H1 (cell line): ENCODE measurements around the gene RRP9. TPM values are rescaled to one million over a fixed set of nuclear protein-coding genes. Genes with fewer than 3 reads are reported as not detected.

Source experiments
- CTCF ChIA-PET: fragments of 300-600 bp; sonication (Branson Sonifier 250); formaldehyde crosslinking; loops from one replicate; lab custom pipeline; 2021; ENCODE audit not compliant: partially characterized antibody; lab: Charles Lee
- POLR2A ChIA-PET: fragments of 300-600 bp; sonication (Branson Sonifier 250); formaldehyde crosslinking; loops from one replicate; lab custom pipeline; 2021; ENCODE audit warnings: inconsistent platforms; ENCODE audit not compliant: partially characterized antibody; lab: Charles Lee
- DNase-seq, 2 experiments: peaks; one replicate each; pipeline versions ENCODE4 v3.0.0 to v3.0.0-alpha.2; 2010 to 2022; ENCODE audit warnings: low spot score in 2 of 2, low read depth in 1 of 2, mixed read lengths in 1 of 2
- FAIRE-seq: peaks from 2 replicates; lab custom pipeline; 2011; peaks lifted over from hg19 to GRCh38; lab: Jason Lieb, UNC
- H2AFZ ChIP-seq: 2 replicates; pipeline ENCODE4 v1.8.1; 2012; ENCODE audit warnings: low read length, inconsistent platforms
- H2AK5ac ChIP-seq: 2 replicates; pipeline ENCODE4 v1.6.1; 2013; ENCODE audit warnings: low read depth, low read length
- H2BK120ac ChIP-seq: replicated peaks from 2 replicates; pipeline ENCODE3; 2013; ENCODE audit warnings: low read depth, low read length, inconsistent platforms
- H2BK12ac ChIP-seq: 2 replicates; pipeline ENCODE4 v1.6.1; 2013; ENCODE audit warnings: low read depth, low read length
- H2BK15ac ChIP-seq: 2 replicates; pipeline ENCODE4 v1.6.1; 2013; ENCODE audit warnings: low read length
- H2BK20ac ChIP-seq: 2 replicates; pipeline ENCODE4 v1.6.1; 2013; ENCODE audit warnings: low read length
- H2BK5ac ChIP-seq: 2 replicates; pipeline ENCODE4 v1.6.1; 2013; ENCODE audit warnings: low read depth, low read length
- H3K14ac ChIP-seq: 2 replicates; pipeline ENCODE4 v1.6.1; 2013; ENCODE audit warnings: inconsistent platforms; ENCODE audit not compliant: insufficient read length
- H3K18ac ChIP-seq: 2 replicates; pipeline ENCODE4 v1.6.1; 2013; ENCODE audit warnings: low read length; ENCODE audit errors: extremely low read depth
- H3K23ac ChIP-seq: 2 replicates; pipeline ENCODE4 v1.6.1; 2013; ENCODE audit warnings: inconsistent platforms; ENCODE audit not compliant: insufficient read length
- H3K23me2 ChIP-seq: 2 replicates; pipeline ENCODE4 v1.6.1; 2013; ENCODE audit warnings: low read depth, low read length
- H3K27ac ChIP-seq: 2 replicates; pipeline ENCODE4 v1.6.1; 2011; ENCODE audit warnings: low read depth, low read length, inconsistent platforms
- H3K27me3 ChIP-seq, 4 experiments: replicated peaks in 1 of 4; 1 replicate in 1 of 4; 2 replicates in 3 of 4; pipeline versions ENCODE4 v1.6.1 to v1.8.1; 2011 to 2013; ENCODE audit warnings: low read length in 3 of 4, mild to moderate bottlenecking in 3 of 4, inconsistent platforms in 2 of 4, mixed read lengths in 2 of 4, moderate library complexity in 1 of 4; ENCODE audit not compliant: control insufficient read depth in 3 of 4, insufficient read depth in 3 of 4; ENCODE audit errors: extremely low read depth in 1 of 4
- H3K36me3 ChIP-seq, 4 experiments: 2 replicates each; pipeline versions ENCODE4 v1.6.1 to v1.8.1; 2011 to 2013; ENCODE audit warnings: mild to moderate bottlenecking in 4 of 4, low read length in 3 of 4, moderate library complexity in 2 of 4, control low read depth in 1 of 4, inconsistent platforms in 1 of 4; ENCODE audit not compliant: insufficient read depth in 4 of 4, control insufficient read depth in 2 of 4
- H3K4ac ChIP-seq: replicated peaks from 2 replicates; pipeline ENCODE3; 2013; ENCODE audit warnings: low read length, low read depth, mixed read lengths, inconsistent platforms; ENCODE audit not compliant: insufficient read length
- H3K4me1 ChIP-seq, 4 experiments: replicated peaks in 1 of 4; 1 replicate in 1 of 4; 2 replicates in 3 of 4; pipeline versions ENCODE4 v1.6.1 to v1.8.1; 2011 to 2013; ENCODE audit warnings: low read length in 3 of 4, inconsistent platforms in 2 of 4, mixed read lengths in 1 of 4; ENCODE audit not compliant: insufficient read depth in 4 of 4, control insufficient read depth in 3 of 4
- H3K4me2 ChIP-seq, 2 experiments: 2 replicates each; pipeline versions ENCODE4 v1.6.1 to v1.8.1; 2011 to 2013; ENCODE audit warnings: low read depth in 2 of 2, low read length in 2 of 2, control low read depth in 1 of 2, inconsistent platforms in 1 of 2, mild to moderate bottlenecking in 1 of 2; ENCODE audit not compliant: insufficient read depth in 1 of 2
- H3K4me3 ChIP-seq, 4 experiments: fragments of 200-600, 300-600 bp in 1 of 4; sonication (generic), shearing (Covaris generic), sonication (Bioruptor Twin) in 1 of 4; 2 replicates each; pipeline versions ENCODE4 v1.5.1 to v1.8.1; 2011 to 2016; ENCODE audit warnings: low read length in 4 of 4, low read depth in 3 of 4, control low read depth in 2 of 4, inconsistent platforms in 2 of 4, mild to moderate bottlenecking in 2 of 4, mixed read lengths in 1 of 4, moderate library complexity in 1 of 4; ENCODE audit not compliant: insufficient read depth in 2 of 4; ENCODE audit errors: extremely low read depth in 1 of 4
- H3K56ac ChIP-seq: replicated peaks from 2 replicates; pipeline ENCODE3; 2013; ENCODE audit warnings: low read depth, mild to moderate bottlenecking, mixed read lengths, low read length, inconsistent platforms; ENCODE audit not compliant: insufficient read length
- H3K79me1 ChIP-seq: 2 replicates; pipeline ENCODE4 v1.6.1; 2013; ENCODE audit warnings: low read depth, low read length, control low read depth
- H3K79me2 ChIP-seq, 2 experiments: 2 replicates each; pipeline versions ENCODE4 v1.6.1 to v1.8.1; 2012 to 2013; ENCODE audit warnings: low read length in 2 of 2, mild to moderate bottlenecking in 2 of 2, inconsistent platforms in 1 of 2; ENCODE audit not compliant: insufficient read depth in 2 of 2, control insufficient read depth in 1 of 2
- H3K9ac ChIP-seq, 4 experiments: replicated peaks in 1 of 4; 1 replicate in 1 of 4; 2 replicates in 3 of 4; pipeline versions ENCODE4 v1.6.1 to v1.8.1; 2011 to 2013; ENCODE audit warnings: low read depth in 3 of 4, low read length in 3 of 4, control low read depth in 2 of 4, mild to moderate bottlenecking in 2 of 4, moderate library complexity in 2 of 4, inconsistent platforms in 1 of 4; ENCODE audit errors: extremely low read depth in 1 of 4
- H3K9me3 ChIP-seq, 2 experiments: 2 replicates each; pipeline versions ENCODE4 v1.6.1 to v1.8.1; 2012 to 2013; ENCODE audit warnings: mild to moderate bottlenecking in 2 of 2, moderate library complexity in 2 of 2, control low read depth in 1 of 2, inconsistent platforms in 1 of 2, low read depth in 1 of 2, low read length in 1 of 2, mixed read lengths in 1 of 2; ENCODE audit not compliant: insufficient read depth in 2 of 2
- H4K20me1 ChIP-seq, 2 experiments: replicated peaks in 1 of 2; 2 replicates each; pipeline versions ENCODE3 to v1.8.1; 2011 to 2013; ENCODE audit warnings: inconsistent platforms in 2 of 2, low read length in 2 of 2, mild to moderate bottlenecking in 1 of 2; ENCODE audit not compliant: insufficient read depth in 2 of 2, control insufficient read depth in 1 of 2
- H4K5ac ChIP-seq: 2 replicates; pipeline ENCODE4 v1.6.1; 2013; ENCODE audit warnings: low read length, low read depth, mixed read lengths, inconsistent platforms; ENCODE audit not compliant: insufficient read length
- H4K8ac ChIP-seq: 2 replicates; pipeline ENCODE4 v1.8.0; 2013; ENCODE audit warnings: mild to moderate bottlenecking, moderate library complexity, low read length, inconsistent platforms; ENCODE audit not compliant: insufficient read depth; ENCODE audit errors: extremely low read depth
- H4K91ac ChIP-seq: replicated peaks from 2 replicates; pipeline ENCODE3; 2013; ENCODE audit warnings: low read length, mixed read lengths, inconsistent platforms; ENCODE audit not compliant: insufficient read length
- HDAC6 ChIP-seq: IDR thresholded peaks from one replicate; pipeline ENCODE4 v1.7.1; 2012; ENCODE audit warnings: low read depth, mild to moderate bottlenecking, inconsistent platforms, low read length, moderate library complexity
- JUN ChIP-seq: IDR thresholded peaks from 2 replicates; pipeline ENCODE4 v1.6.1; 2011; ENCODE audit warnings: low read depth, mild to moderate bottlenecking, improper control_type of control experiment, low read length
- JUND ChIP-seq: IDR thresholded peaks from 2 replicates; pipeline ENCODE4 v1.6.1; 2011; ENCODE audit warnings: mild to moderate bottlenecking, improper control_type of control experiment, low read length
- KDM1A ChIP-seq: fragments of 200-600, 300-600 bp; sonication (generic); IDR thresholded peaks from 2 replicates; pipeline ENCODE4 v1.7.1; 2016; ENCODE audit warnings: mild to moderate bottlenecking, low read length, borderline replicate concordance
- KDM5A ChIP-seq: fragments of 200-600 bp; IDR thresholded peaks from 2 replicates; pipeline ENCODE4 v1.7.1; 2012; ENCODE audit warnings: mild to moderate bottlenecking, low read length, inconsistent platforms, mixed read lengths
- NRF1 ChIP-seq: IDR thresholded peaks from 2 replicates; pipeline ENCODE4 v1.6.1; 2011; ENCODE audit warnings: mild to moderate bottlenecking, low read depth, low read length, improper control_type of control experiment
- RFX5 ChIP-seq: IDR thresholded peaks from 2 replicates; pipeline ENCODE4 v1.6.1; 2011; ENCODE audit warnings: low read depth, low read length, improper control_type of control experiment, borderline replicate concordance
- SP1 ChIP-seq: IDR thresholded peaks from 2 replicates; pipeline ENCODE4 v1.6.1; 2011; ENCODE audit warnings: low read depth, low read length
- SP4 ChIP-seq: IDR thresholded peaks from 2 replicates; pipeline ENCODE4 v1.6.1; 2012; ENCODE audit warnings: low read length, inconsistent platforms
- TAF7 ChIP-seq: optimal IDR thresholded peaks from 2 replicates; pipeline ENCODE3; 2011; ENCODE audit warnings: low read depth, mild to moderate bottlenecking, inconsistent platforms, low read length, moderate library complexity, borderline replicate concordance
- WGBS, 2 experiments: shearing (Covaris generic) in 1 of 2; methylation state at CpG; one replicate each; pipeline versions ENCODE4 v1.1.6 to v1.1.7; 2013 to 2015; ENCODE audit warnings: low lambda C conversion rate in 2 of 2, mixed read lengths in 2 of 2, inconsistent platforms in 1 of 2, low coverage in 1 of 2, missing lambda C conversion rate in 1 of 2; ENCODE audit not compliant: insufficient replicate concordance in 2 of 2, insufficient coverage in 1 of 2, insufficient read length in 1 of 2; ENCODE audit errors: extremely low coverage in 1 of 2, missing lambda C conversion rate in 1 of 2; 5-methylcytosine and 5-hydroxymethylcytosine counted together
- polyA plus RNA-seq, 7 experiments: library from polyadenylated mRNA; depleted of rRNA in 3 of 7; stranded (reverse) in 5 of 7; unstranded in 2 of 7; fragments of >200 nt in 5 of 7; fragments of 200-250 nt in 2 of 7; gene quantifications; 1 replicate in 5 of 7; 2 replicates in 1 of 7; 4 replicates in 1 of 7; pipeline versions ENCODE4 v1.2.1 to v1.2.3, GENCODE V29; 2011 to 2013; ENCODE audit warnings: missing spikeins in 2 of 7, mixed read lengths in 2 of 7
- total RNA-seq: library from RNA; stranded (reverse); fragmentation: NEBNext Ultra II Directional; extraction: Animal tissue kit (Norgen Biotek cat#: 25700); gene quantifications from 2 replicates; pipeline ENCODE4 v1.2.1, GENCODE V29; 2021
- TF ChIP-seq, protein P1 (sequence below): IDR thresholded peaks from 2 replicates; pipeline ENCODE4 v1.6.1; 2011; ENCODE audit warnings: low read depth, mild to moderate bottlenecking, low read length; ENCODE audit not compliant: insufficient read depth
- TF ChIP-seq, protein P2 (sequence below): IDR thresholded peaks from 2 replicates; pipeline ENCODE4 v1.6.1; 2012; ENCODE audit warnings: low read length, inconsistent platforms

The RRP9 gene
- total and polyA plus RNA-seq, 2 of the 8 experiments (the other 6 are each of a cell fraction or from before 2014, with no cell fraction given), result 55.6 to 68.9 TPM

DNA sequence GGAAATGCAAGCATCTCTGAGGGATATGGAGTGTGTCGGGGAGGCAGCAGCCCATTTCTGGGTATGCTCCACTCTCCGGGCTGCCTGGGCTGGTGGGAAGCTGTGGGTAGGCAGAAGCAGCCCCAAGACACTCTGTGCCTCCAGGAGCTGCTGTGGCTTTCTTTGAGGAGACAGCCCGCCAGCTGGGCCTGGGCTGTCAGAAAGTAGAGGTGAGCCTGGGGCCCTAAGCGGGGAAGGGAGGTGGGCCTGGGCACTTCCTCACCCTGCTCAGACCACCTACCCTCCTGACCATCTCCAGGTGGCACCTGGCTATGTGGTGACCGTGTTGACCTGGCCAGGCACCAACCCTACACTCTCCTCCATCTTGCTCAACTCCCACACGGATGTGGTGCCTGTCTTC is 43.4 kb upstream of the RRP9 start:
- no peak for FAIRE-seq
- ChIA-PET CTCF (interaction anchor here (3.5 to 5.5 kb wide), 4 partner anchors 12 to 42 kb away, joined by 24 to 66 read pairs (median 26); partner anchors contain the start of genes ABHD14B, PARP3, PCBP4 and RRP9), POLR2A (interaction anchor here (0.6 to 29.3 kb wide), 5 partner anchors 1 to 299 kb away, joined by 3 to 923 read pairs (median 13); partner anchors contain the start of genes ABHD14A, ABHD14B, ACY1 and GPR62)
- Histone ChIP-seq H3K36me3 (no peaks in the 10 kb centered on the region), H3K14ac (no peak overlapping the region), H3K18ac (no peak overlapping the region), H3K9ac (no peak overlapping the region), H3K23ac (no peak overlapping the region), H3K4me2 (no peak overlapping the region), H2AFZ (no peak overlapping the region), H3K79me2 (no peaks in the 10 kb centered on the region), H2BK120ac (no peak overlapping the region), H3K56ac (no peak overlapping the region), H3K4me3 (no peak overlapping the region), H2BK12ac (no peak overlapping the region), H2BK20ac (no peak overlapping the region), H3K79me1 (peaks cover 7% of the 10 kb centered on the region), H4K91ac (no peak overlapping the region), H2BK5ac (no peak overlapping the region), H2AK5ac (no peak overlapping the region), H3K27ac (no peak overlapping the region), H2BK15ac (no peak overlapping the region), H3K4me1 (peaks cover 0 to 14% (median 9%) of the 10 kb centered on the region in 4 experiments; a peak in 6 of 7 replicates), H4K20me1 (peaks cover 0 to 4% of the 10 kb centered on the region in 2 experiments), H3K27me3 (no peaks in the 10 kb centered on the region), H3K4ac (no peak overlapping the region), H4K8ac (no peak overlapping the region), H3K23me2 (peaks cover 7% of the 10 kb centered on the region), H4K5ac (no peak overlapping the region), H3K9me3 (no peaks in the 10 kb centered on the region)
- 82% methylated on average over 5 of the region's 6 CpGs; no CpG with 5 or more reads in 1 of the 2 experiments for WGBS, 2 experiments
- DNase-seq, result no peak
- TF ChIP-seq SP1 (no peak), KDM5A (no peak), JUND (no peak), KDM1A (no peak), JUN (no peak), TAF7 (no peak), HDAC6 (no peak), SP4 (no peak), NRF1 (no peak), RFX5 (no peak)
- TF ChIP-seq, protein P1, sequence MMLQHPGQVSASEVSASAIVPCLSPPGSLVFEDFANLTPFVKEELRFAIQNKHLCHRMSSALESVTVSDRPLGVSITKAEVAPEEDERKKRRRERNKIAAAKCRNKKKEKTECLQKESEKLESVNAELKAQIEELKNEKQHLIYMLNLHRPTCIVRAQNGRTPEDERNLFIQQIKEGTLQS, result no peak
- TF ChIP-seq, protein P2, sequence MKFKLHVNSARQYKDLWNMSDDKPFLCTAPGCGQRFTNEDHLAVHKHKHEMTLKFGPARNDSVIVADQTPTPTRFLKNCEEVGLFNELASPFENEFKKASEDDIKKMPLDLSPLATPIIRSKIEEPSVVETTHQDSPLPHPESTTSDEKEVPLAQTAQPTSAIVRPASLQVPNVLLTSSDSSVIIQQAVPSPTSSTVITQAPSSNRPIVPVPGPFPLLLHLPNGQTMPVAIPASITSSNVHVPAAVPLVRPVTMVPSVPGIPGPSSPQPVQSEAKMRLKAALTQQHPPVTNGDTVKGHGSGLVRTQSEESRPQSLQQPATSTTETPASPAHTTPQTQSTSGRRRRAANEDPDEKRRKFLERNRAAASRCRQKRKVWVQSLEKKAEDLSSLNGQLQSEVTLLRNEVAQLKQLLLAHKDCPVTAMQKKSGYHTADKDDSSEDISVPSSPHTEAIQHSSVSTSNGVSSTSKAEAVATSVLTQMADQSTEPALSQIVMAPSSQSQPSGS, result no peak
